Frontal cortex (tissue), 4 donors: ENCODE data around the gene RAMAC. TPM values are rescaled to one million over a fixed set of nuclear protein-coding genes. Genes with fewer than 3 reads are reported as not detected.
"Not testable (repeated sequence)": the region's sequence is repeated elsewhere in the genome, so short reads cannot be mapped to it uniquely, and the experiment has no call there.

ENCODE experiments used
- DNase-seq, 2 donors: peaks; one replicate each; pipeline ENCODE4 v3.0.0; 2012; ENCODE audit warnings: low spot score in 2 of 2
- FAIRE-seq: peaks from 2 replicates; lab custom pipeline; 2012; peaks lifted over from hg19 to GRCh38; lab: Jason Lieb, UNC
- total RNA-seq: library from RNA; depleted of rRNA; stranded (reverse); fragments of >200 nt; gene quantifications from one replicate; pipeline ENCODE4 v1.2.3, GENCODE V29; 2014
- donor health status: control.
- donor health status: control.
- donor health status: control.

The RAMAC gene
- total RNA-seq, 1 donor from 2014 or later: 46.9 TPM

DNA sequence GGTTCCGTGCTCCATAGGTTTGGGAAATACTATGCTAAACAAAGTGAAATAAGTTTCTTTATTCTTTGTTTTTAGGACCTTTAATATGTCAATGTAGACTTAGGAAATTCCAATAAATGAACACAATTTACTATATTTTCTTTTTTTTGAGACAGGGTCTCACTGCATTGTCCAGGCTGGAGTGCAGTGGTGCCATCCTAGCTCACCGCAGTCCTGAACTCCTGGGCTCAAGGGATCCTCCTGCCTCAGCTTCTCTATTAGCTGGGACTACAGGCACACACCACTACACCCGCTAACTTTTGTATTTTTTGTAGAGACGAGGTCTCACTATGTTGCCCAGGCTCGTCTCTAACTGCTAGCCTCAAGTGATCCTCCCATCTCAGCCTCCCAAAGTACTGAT is 21.1 kb upstream of the RAMAC start:
- no peak for FAIRE-seq
- DNase-seq: no peak

DNA sequence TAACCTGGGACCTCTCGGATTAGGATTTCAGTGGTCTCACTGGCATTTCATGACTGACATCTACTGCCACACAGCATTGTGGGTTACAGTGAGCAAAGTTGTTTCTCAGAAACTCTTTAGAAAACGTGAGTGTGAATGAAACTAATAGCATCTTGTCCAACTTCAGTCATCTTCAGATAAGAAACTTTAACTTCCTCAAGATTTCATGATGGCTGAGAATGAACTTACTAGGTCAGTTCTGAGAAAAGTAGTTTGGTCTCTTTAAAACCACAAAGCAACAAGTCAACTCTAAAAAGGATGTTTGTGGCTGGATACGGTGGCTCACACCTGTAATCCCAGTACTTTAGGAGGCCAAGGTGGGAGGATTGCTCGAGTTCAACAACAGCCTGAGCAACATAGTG is 19.3 kb upstream of the RAMAC start:
- no peak for DNase-seq
- no peak for FAIRE-seq

- DNase-seq (no peak), FAIRE-seq (no peak)
Observed at GRCh38 chr15:82968066-82968465, 17.9 kb upstream of the RAMAC start.

DNA sequence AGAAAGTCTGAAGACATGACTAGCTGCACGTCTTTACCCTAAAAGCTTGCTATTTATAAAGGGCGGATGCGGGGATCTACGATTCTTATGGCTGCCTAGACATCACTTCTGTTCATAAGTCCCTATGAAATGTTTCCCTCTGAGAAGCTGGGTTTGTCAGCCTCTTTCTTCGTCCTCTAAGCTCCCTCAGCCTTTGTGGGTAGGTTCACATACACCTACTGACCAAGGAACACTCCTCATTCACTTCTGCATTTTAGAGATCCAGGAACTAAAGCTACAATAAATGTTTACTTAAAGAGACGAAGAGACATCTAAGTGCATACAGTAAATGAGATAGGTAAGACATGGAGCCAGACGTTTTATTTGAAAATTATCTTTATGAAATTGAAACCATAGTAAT is 16.7 kb upstream of the RAMAC start:
- FAIRE-seq (no peak), DNase-seq (no peak)

- no peak for DNase-seq
- no peak for FAIRE-seq
Observed at GRCh38 chr15:82970078-82970686, 15.8 kb upstream of the RAMAC start.

- no peak for DNase-seq
Observed at GRCh38 chr15:82970696-82971095, 15.3 kb upstream of the RAMAC start.

DNA sequence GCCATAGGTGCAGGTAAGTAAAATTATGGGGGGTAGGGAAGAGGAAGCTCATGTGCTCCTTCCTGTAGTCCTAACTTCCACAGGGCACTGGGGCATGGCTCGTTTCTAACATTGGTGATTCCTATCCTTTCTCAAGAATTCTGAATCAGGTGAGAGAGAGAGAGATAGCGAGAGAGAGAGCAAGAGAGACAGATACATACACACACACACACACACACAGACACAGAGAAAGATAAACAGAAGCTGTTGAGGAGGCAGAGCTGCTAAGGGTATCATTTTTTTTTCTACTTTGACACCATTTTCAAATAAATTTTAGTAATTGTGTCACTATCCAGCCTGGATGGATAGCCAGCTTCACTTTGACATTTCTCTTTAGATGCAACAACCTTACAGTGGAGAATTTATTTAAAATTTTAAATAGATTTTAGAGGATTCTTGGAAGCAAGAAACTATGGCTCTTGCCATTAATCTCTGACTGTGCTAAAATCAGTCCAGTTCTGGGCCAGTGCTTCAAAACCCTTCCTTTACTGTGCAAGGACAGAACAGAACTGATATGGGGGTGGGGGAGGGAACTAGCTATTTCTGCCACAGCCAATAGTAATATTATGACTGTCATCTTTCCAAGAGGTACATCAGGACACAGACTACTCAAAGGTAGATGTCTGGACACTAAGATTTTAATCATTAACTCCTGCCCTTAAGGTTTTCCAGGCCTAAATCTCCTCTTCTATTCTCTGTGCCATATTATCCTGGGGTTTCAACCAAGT is 14.6 kb upstream of the RAMAC start:
- DNase-seq (no peak), FAIRE-seq (no peak)

More at GRCh38 chr15:82970696-82971095, 15.3 kb upstream of the RAMAC start:
- no peak for FAIRE-seq

GRCh38 chr15:82972990-82973389 is 13.0 kb upstream of the RAMAC start:
- no peak for DNase-seq
- FAIRE-seq: no peak

DNA sequence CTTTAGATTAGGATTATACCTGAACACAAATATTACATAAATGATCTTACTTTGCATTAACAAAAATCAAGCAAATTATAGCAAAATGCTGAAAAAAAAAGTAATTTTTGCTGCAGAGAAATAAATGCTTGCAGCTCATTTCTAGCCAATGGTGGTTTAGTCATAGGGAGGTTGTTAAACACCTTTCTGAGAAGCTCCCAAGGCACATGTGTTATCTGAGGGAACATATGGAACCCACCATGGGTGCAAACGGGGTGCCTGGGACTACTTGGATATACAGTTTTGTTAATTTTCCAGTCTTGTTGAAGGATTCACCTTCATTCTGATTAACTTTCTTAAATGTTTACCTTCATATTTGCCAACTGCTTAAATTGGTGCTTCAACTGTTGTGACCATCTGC is 8.9 kb upstream of the RAMAC start:
- FAIRE-seq: no peak
- DNase-seq: no peak

- DNase-seq (no peak), FAIRE-seq (no peak)
Observed at GRCh38 chr15:82978438-82978837, 7.6 kb upstream of the RAMAC start.

DNA sequence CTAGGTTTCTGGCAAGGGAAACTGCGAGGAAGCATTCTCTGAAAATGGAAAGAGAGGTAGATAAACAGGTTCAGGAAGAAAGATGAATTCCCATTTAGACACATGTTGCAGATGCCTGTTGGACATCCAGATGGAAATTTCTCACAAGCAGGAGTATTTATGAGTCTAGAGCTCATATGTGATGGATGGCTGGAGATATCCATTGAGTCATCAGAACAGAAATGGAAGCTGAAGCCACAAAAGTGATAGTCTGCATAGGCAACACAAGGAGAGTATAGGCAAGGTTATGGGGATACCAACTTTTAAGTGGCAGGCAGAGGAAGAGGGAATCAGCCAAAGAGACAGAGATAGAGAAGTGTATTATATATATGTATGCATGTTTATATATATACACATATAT is 6.3 kb upstream of the RAMAC start:
- FAIRE-seq (no peak), DNase-seq (no peak)

DNA sequence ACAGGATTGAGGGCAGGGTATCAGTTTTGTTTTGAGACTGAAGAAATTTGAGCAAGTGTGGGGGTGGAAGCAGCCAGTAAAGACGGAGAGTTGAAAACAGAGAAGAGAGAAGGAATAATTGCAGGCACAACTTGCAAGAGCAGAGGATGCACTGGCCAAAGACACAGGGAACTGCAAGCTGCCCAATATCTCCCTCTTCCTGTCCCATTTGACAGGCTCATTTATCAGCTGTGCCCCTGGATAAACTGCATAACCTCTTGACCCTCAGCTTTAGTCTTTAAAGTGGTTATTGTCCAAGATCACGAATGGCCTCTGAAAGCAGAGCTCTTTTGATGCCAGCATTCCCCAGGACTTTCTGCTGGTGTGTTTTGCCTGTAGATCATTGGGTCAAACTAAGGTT is 5.0 kb upstream of the RAMAC start:
- FAIRE-seq (no peak), DNase-seq (no peak)

DNA sequence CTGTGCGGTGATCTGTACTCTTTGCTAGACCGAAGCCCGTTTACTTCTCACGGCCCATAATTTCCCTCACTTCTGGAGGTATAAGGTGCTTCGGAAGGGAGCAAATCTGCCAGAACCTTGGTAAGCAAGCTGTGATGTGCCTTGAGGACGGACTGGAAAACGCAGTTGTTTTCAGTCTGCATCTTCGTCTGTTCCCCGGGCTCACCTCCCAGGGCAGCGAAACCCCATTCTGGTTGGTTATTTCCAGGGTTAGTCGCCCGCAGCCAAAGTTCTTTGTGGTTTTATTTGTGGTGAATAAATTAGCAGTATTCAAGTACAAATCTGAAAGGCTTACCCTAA is 401 bp downstream of the RAMAC start:
- DNase-seq (peak in 1 of 2 donors; percentile 38), FAIRE-seq (no peak)

- no peak for FAIRE-seq
- DNase-seq: no peak
Observed at GRCh38 chr15:82992436-82992998, 6.5 kb downstream of the RAMAC start.

DNA sequence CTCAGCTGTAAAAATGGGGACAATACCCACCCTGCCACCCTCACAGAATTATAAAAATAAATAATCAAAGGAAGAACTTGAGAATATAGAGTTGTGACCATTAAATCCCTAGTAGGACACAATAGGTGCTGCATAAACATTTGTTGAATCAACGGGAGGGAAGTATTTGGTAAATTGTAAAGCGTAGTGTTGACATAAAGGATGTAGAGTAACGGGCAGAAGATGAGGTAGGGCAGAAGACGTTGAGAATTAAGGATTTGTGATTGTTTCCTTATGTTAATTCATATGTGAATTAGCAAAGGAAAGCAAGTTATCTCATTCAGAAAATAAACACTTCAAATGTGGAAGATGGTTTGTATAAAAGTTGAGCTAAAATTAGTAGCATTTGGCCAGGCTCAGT is 7.1 kb downstream of the RAMAC start:
- FAIRE-seq (no peak), DNase-seq (no peak)

DNA sequence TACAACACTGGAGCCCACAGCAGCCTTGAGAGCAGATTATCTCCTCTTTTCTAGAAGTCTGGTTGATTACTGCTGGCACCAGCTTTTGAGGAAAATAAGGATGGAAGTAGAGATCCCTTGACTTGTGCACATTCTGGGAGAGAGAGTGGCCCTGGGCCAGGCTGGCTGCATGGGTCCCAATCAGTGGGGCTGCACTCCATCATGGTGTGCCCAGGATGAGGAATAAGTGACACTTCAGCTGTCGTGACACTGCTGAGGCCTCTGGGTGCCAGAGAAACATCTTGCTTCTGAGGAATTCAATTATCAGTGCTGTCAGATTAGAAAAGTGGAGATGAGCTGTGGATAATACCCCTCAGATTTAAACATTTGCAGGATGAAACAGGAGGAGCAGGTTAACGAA is 9.1 kb downstream of the RAMAC start:
- FAIRE-seq (no peak), DNase-seq (no peak)

DNA sequence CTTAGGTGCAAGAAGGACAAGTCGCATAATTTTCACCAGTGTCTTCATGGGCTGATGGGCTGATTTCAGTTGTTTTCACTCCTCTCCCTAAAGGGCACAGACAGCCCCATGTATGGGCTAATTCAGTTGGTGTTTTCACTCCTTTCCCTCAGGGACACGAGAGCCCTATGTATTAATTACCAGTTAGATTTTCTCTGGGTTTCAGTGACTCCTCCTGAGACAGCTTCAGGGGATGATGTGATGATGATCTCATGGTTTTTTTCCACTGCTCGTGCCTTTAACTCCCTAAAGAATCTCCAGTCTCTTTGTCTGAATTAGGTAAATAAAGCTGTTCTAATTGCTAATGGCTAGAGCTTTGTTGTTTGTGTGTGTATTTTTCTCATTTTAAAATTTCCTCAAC is 9.9 kb downstream of the RAMAC start:
- no peak for DNase-seq
- no peak for FAIRE-seq

- DNase-seq: no peak
- FAIRE-seq: no peak
Observed at GRCh38 chr15:82999426-82999825, 13.4 kb downstream of the RAMAC start.

GRCh38 chr15:82999905-83000671 is 14.1 kb downstream of the RAMAC start:
- FAIRE-seq (no peak), DNase-seq (peak; percentile 55 to 57)

GRCh38 chr15:83000672-83001031 is 14.6 kb downstream of the RAMAC start:
- not testable (repeated sequence) for FAIRE-seq

GRCh38 chr15:83010709-83011270 is 24.8 kb downstream of the RAMAC start:
- DNase-seq: peak; percentile 64 to 67
- FAIRE-seq: no peak

More at GRCh38 chr15:83000672-83001031, 14.6 kb downstream of the RAMAC start:
- not testable (repeated sequence) for DNase-seq
